Measurements from ENCODE around the gene FOXD4L6.
"Not testable (repeated sequence)": the region's sequence is repeated elsewhere in the genome, so short reads cannot be mapped to it uniquely, and the experiment has no call there.

FOXD4L6 gene

GRCh38 chr9:41098759-41099158, 29.7 kb downstream of the FOXD4L6 start:
- H3K27me3 ChIP-seq (ENCODE audit: insufficient read depth, low read length) = not testable (repeated sequence)

GRCh38 chr9:41095060-41095459, 33.4 kb downstream of the FOXD4L6 start:
- H3K27me3 ChIP-seq (ENCODE audit: insufficient read depth, low read length); H3K4me3 ChIP-seq (ENCODE audit: low read depth, low read length); H3K27ac ChIP-seq (ENCODE audit: low read depth, low read length); H3K79me2 ChIP-seq (ENCODE audit: control insufficient read depth, insufficient read depth, low read length, unreplicated experiment); H3K36me3 ChIP-seq (ENCODE audit: insufficient read depth, low read length); H2AFZ ChIP-seq (ENCODE audit: low read length, unreplicated experiment); H3K4me1 ChIP-seq (ENCODE audit: control insufficient read depth, insufficient read depth, low read length, unreplicated experiment): not testable (repeated sequence)

More at GRCh38 chr9:41098759-41099158, 29.7 kb downstream of the FOXD4L6 start:
- H3K36me3 ChIP-seq (ENCODE audit: insufficient read depth, low read length); H3K79me2 ChIP-seq (ENCODE audit: control insufficient read depth, insufficient read depth, low read length, unreplicated experiment); H2AFZ ChIP-seq (ENCODE audit: low read length, unreplicated experiment); H3K4me1 ChIP-seq (ENCODE audit: control insufficient read depth, insufficient read depth, low read length, unreplicated experiment); H3K27ac ChIP-seq (ENCODE audit: low read depth, low read length); H3K4me3 ChIP-seq (ENCODE audit: low read depth, low read length): not testable (repeated sequence)

GRCh38 chr9:41094010-41094773, 34.3 kb downstream of the FOXD4L6 start:
- not testable (repeated sequence) for H3K27me3 ChIP-seq (ENCODE audit: insufficient read depth, low read length); H3K4me3 ChIP-seq (ENCODE audit: low read depth, low read length); H3K36me3 ChIP-seq (ENCODE audit: insufficient read depth, low read length); H3K79me2 ChIP-seq (ENCODE audit: control insufficient read depth, insufficient read depth, low read length, unreplicated experiment); H2AFZ ChIP-seq (ENCODE audit: low read length, unreplicated experiment); H3K4me1 ChIP-seq (ENCODE audit: control insufficient read depth, insufficient read depth, low read length, unreplicated experiment); H3K27ac ChIP-seq (ENCODE audit: low read depth, low read length)

- not testable (repeated sequence) for H3K79me2 ChIP-seq (ENCODE audit: control insufficient read depth, insufficient read depth, low read length, unreplicated experiment); H3K4me3 ChIP-seq (ENCODE audit: low read depth, low read length); H3K4me1 ChIP-seq (ENCODE audit: control insufficient read depth, insufficient read depth, low read length, unreplicated experiment); H3K27me3 ChIP-seq (ENCODE audit: insufficient read depth, low read length); H3K27ac ChIP-seq (ENCODE audit: low read depth, low read length); H2AFZ ChIP-seq (ENCODE audit: low read length, unreplicated experiment); H3K36me3 ChIP-seq (ENCODE audit: insufficient read depth, low read length)
These were observed 37.6 kb downstream of the FOXD4L6 start for GRCh38 chr9:41090922-41091321.

GRCh38 chr9:41090386-41090785, 38.1 kb downstream of the FOXD4L6 start:
- not testable (repeated sequence) for H3K27me3 ChIP-seq (ENCODE audit: insufficient read depth, low read length); H2AFZ ChIP-seq (ENCODE audit: low read length, unreplicated experiment); H3K4me1 ChIP-seq (ENCODE audit: control insufficient read depth, insufficient read depth, low read length, unreplicated experiment); H3K79me2 ChIP-seq (ENCODE audit: control insufficient read depth, insufficient read depth, low read length, unreplicated experiment); H3K27ac ChIP-seq (ENCODE audit: low read depth, low read length); H3K36me3 ChIP-seq (ENCODE audit: insufficient read depth, low read length); H3K4me3 ChIP-seq (ENCODE audit: low read depth, low read length)

GRCh38 chr9:41088450-41089059, 39.9 kb downstream of the FOXD4L6 start:
- not testable (repeated sequence) for H2AFZ ChIP-seq (ENCODE audit: low read length, unreplicated experiment); H3K79me2 ChIP-seq (ENCODE audit: control insufficient read depth, insufficient read depth, low read length, unreplicated experiment); H3K27ac ChIP-seq (ENCODE audit: low read depth, low read length); H3K27me3 ChIP-seq (ENCODE audit: insufficient read depth, low read length); H3K36me3 ChIP-seq (ENCODE audit: insufficient read depth, low read length); H3K4me1 ChIP-seq (ENCODE audit: control insufficient read depth, insufficient read depth, low read length, unreplicated experiment)
- peak overlapping the region; percentile 62; the same call in 1 of the 2 replicates for H3K4me3 ChIP-seq (ENCODE audit: low read depth, low read length)

- not testable (repeated sequence) for H3K27ac ChIP-seq (ENCODE audit: low read depth, low read length); H3K36me3 ChIP-seq (ENCODE audit: insufficient read depth, low read length); H3K27me3 ChIP-seq (ENCODE audit: insufficient read depth, low read length); H3K4me1 ChIP-seq (ENCODE audit: control insufficient read depth, insufficient read depth, low read length, unreplicated experiment); H3K79me2 ChIP-seq (ENCODE audit: control insufficient read depth, insufficient read depth, low read length, unreplicated experiment); H3K4me3 ChIP-seq (ENCODE audit: low read depth, low read length); H2AFZ ChIP-seq (ENCODE audit: low read length, unreplicated experiment)
These were observed 40.6 kb downstream of the FOXD4L6 start for GRCh38 chr9:41087929-41088328.

GRCh38 chr9:41087157-41087780, 41.2 kb downstream of the FOXD4L6 start:
- H3K36me3 ChIP-seq (ENCODE audit: insufficient read depth, low read length); H2AFZ ChIP-seq (ENCODE audit: low read length, unreplicated experiment); H3K27ac ChIP-seq (ENCODE audit: low read depth, low read length); H3K79me2 ChIP-seq (ENCODE audit: control insufficient read depth, insufficient read depth, low read length, unreplicated experiment); H3K4me3 ChIP-seq (ENCODE audit: low read depth, low read length); H3K4me1 ChIP-seq (ENCODE audit: control insufficient read depth, insufficient read depth, low read length, unreplicated experiment); H3K27me3 ChIP-seq (ENCODE audit: insufficient read depth, low read length): not testable (repeated sequence)

GRCh38 chr9:41086685-41087084, 41.8 kb downstream of the FOXD4L6 start:
- not testable (repeated sequence) for H3K4me3 ChIP-seq (ENCODE audit: low read depth, low read length); H3K79me2 ChIP-seq (ENCODE audit: control insufficient read depth, insufficient read depth, low read length, unreplicated experiment); H2AFZ ChIP-seq (ENCODE audit: low read length, unreplicated experiment); H3K27me3 ChIP-seq (ENCODE audit: insufficient read depth, low read length); H3K27ac ChIP-seq (ENCODE audit: low read depth, low read length); H3K4me1 ChIP-seq (ENCODE audit: control insufficient read depth, insufficient read depth, low read length, unreplicated experiment); H3K36me3 ChIP-seq (ENCODE audit: insufficient read depth, low read length)

- H3K36me3 ChIP-seq (ENCODE audit: insufficient read depth, low read length); H3K4me1 ChIP-seq (ENCODE audit: control insufficient read depth, insufficient read depth, low read length, unreplicated experiment); H3K27me3 ChIP-seq (ENCODE audit: insufficient read depth, low read length): not testable (repeated sequence)
These were observed 42.3 kb downstream of the FOXD4L6 start for GRCh38 chr9:41086215-41086614.

GRCh38 chr9:41082358-41082757, 46.1 kb downstream of the FOXD4L6 start:
- H3K27me3 ChIP-seq (ENCODE audit: insufficient read depth, low read length); H3K27ac ChIP-seq (ENCODE audit: low read depth, low read length); H3K36me3 ChIP-seq (ENCODE audit: insufficient read depth, low read length); H3K4me3 ChIP-seq (ENCODE audit: low read depth, low read length); H3K4me1 ChIP-seq (ENCODE audit: control insufficient read depth, insufficient read depth, low read length, unreplicated experiment); H2AFZ ChIP-seq (ENCODE audit: low read length, unreplicated experiment); H3K79me2 ChIP-seq (ENCODE audit: control insufficient read depth, insufficient read depth, low read length, unreplicated experiment): not testable (repeated sequence)

More at GRCh38 chr9:41086215-41086614, 42.3 kb downstream of the FOXD4L6 start:
- H3K4me3 ChIP-seq (ENCODE audit: low read depth, low read length); H2AFZ ChIP-seq (ENCODE audit: low read length, unreplicated experiment); H3K27ac ChIP-seq (ENCODE audit: low read depth, low read length); H3K79me2 ChIP-seq (ENCODE audit: control insufficient read depth, insufficient read depth, low read length, unreplicated experiment): not testable (repeated sequence)
